NCI-H82 treated with DMSO at 0.1 percent for 48 hours (cell line): ENCODE results near the gene PVALB.
A peak's percentile ranks its signal among the peaks of the same experiment; 100 is the strongest.

Experiments used
- DNase-seq: peaks from one replicate; lab custom pipeline; 2025; ENCODE audit not compliant: unreplicated experiment; lab: John Stamatoyannopoulos, UW

Gene PVALB

DNA sequence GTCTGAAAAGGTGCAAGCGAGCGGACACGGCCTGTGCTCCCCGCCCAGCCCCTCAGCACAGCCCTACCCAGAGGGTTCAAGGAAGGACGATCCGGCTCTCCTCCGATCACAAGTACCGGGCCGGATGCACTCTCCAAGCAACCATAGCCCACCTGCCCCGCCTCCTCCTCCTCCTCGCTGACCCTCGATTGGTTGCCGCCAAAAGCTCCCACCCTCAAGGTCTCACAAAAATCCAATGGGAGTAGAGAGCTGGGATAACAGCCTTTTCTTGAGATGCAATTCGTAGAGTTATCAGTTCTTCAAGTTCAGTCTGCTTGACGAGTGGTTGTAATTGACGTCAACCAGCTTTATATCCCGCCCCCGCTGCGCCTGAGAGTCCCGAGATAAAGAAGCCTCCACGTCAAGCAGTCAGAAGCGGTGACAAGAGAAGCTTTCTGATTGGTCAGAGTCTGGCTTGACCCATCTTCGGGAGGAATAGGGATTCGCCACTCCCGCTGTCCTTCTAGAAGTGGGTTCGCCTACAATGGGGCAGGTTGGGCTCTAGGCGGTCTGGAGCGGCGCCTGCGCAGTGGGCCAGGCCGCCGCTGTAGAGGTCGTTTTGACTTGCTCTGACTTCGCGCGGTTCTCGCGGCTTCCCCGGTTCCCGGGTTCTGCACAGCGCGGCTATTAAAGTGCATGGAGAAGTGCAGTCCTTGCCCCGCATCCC lies 40.7 kb downstream of the PVALB start, which contains the start of gene IFT27:
IFT27 (minus strand) TSS at position 156 of the 706 bp plus-strand sequence. CDS start 412 bp downstream, outside the sequence.
- peak; percentile 100 for DNase-seq

DNA sequence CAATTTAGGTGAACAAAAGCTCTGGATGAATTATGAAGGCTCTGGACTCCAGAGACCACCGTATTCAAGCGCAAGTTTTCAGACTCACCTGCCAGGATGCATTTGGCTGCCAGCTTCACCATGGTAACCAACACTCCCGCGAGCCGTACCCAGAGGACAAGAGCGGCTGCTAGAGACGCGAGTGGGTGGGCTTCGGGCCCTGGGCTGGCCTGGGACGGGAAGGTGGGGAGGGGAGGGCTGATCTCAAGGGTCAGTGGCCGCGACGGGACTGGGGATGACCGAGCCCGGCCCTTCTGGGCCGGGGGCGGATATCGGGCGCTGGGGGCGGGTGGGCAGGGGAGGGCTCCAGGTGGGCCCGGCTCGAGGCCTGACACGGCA lies 41.3 kb downstream of the PVALB start:
- DNase-seq: no peak

DNA sequence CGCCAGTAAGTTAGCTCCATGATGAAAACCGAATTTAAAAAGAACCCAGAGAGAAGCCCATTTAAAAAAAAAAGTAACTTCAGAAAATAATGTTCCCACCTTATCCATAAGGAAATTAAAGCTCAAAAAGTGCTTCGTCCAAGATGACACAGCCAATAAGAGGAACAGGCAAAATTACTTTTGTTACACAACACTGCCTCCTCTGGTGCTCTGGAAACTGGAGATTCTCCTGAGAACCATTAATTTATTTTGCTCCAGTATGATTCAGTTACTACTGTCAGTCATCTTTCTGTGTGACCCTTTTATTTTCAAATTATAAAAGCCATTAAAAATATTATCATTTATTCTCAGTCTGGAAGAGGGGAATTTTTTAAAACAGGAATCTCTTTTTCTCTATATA lies 42.9 kb downstream of the PVALB start:
- peak; percentile 9 for DNase-seq

DNA sequence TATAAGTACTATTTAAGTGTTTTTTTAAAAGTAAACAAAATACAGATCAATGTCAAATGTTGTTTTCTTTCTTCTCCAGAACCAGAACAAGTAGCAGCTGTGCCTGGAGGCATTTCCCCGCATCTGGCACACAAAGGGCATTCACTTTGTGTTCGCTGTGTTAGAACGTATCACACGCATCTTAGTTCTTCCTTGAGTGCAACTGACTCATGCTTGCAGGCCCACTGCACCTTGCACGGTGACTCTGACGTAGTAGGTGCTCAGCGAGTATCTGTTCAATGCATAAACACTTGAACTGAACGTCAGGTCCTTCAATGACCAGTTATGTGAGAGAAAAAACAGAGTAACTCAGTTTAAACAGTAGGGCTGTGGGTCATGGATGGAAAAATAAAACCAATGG lies 44.4 kb downstream of the PVALB start:
- no peak for DNase-seq

- no peak for DNase-seq
Observed at GRCh38 chr22:36771356-36772063, 45.3 kb downstream of the PVALB start.

DNA sequence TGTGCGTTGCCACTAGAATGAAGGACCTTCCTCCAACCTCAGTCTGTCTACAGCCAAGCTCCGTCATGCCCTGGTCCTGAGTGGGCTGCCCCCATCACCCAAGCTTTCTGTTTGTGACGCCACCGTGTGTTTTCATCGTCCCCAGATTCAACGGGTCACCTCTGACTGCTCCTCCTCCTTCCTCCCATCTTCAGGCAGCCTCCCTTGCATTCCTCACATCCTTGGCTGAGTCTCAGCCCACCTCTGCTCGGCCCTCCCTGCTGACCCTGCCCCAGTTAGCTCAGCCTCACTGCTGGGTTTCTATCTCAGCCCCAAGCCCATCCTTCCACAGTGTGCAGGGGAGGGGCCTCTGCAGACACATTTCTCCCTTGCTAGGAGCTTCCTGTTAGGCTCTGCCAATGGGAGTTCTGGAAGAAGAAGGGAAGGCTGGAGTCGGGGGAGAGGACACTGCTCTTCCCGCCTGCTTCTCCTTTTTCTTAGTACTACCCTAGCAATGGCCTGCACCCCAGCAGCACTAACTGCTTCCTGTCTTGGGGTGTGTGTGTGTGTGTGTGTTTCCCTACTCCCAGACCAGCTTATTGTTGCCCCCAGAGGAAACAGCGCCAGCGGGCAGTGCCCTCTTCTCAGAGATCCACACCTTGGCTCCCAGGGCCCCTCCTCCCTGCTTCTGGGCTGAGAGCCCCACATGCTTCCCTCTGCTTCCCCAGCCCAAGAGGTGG lies 46.2 kb downstream of the PVALB start:
- no peak for DNase-seq

DNA sequence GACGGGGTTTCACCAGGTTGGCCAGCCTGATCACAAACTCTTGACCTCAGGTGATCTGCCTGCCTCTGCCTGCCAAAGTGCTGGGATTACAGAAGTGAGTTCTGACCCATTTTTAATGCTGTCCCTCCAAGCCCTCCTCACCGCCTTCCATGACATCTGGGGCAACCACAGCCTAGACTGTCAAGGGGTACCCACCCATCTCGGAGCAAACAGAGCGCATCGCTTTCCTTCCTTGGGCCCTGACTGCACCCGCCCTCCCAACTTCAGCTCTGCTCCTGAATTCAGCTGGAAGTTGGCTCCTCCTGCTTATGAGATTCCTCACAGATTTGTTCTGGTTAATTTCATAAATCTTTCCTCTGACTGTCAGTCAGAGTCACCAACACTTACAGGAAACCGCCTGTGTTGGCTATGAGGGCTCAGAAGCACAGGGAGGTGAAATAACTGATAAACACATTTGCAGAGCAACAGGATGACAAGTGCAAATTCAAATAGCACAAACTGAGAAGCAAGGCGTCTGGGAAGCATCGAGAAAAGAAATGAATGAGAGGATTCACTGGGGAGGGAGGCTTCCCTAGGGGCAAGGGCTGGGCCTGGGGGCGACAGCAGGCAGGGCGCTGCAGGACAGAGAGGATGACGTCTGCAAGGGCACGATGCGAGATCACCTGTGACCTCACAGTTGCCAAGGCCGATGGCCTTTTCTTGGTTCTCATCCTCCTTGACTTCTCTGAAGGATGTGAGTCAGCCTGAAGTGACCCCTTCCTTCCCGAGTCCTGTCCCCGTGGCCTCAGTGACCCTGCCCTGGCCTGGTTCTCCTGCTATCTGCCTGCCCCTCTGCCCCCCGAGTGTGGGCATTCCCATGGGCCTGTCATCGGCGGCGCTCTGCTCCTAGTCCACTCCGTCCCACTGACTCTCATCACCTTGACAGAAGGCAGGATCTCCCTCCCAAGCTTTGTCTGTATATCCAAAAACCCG lies 47.0 kb downstream of the PVALB start:
- no peak for DNase-seq

GRCh38 chr22:36768616-36769015 lies 48.2 kb downstream of the PVALB start:
- no peak for DNase-seq

DNA sequence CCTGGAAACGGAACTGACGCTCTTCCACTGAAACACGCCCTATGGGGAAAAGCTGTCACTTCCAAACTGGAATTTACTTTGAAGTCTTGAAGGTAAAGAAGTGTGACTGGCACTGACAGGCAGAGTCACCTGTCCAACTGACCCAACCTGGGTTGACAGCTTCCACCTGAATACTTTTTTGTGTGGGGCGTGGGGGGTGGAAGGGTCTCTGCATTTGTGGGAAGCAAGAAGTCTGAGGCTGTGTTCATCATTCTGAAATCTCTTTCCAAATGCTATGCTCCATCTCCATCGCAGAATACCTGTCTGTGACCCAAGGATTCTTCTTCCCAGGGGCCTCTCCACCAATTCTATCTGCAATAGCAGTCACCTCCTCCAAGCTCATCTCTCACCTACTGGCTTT lies 48.7 kb downstream of the PVALB start:
- no peak for DNase-seq

- no peak for DNase-seq
Observed at GRCh38 chr22:36767035-36767775, 49.6 kb downstream of the PVALB start.

DNA sequence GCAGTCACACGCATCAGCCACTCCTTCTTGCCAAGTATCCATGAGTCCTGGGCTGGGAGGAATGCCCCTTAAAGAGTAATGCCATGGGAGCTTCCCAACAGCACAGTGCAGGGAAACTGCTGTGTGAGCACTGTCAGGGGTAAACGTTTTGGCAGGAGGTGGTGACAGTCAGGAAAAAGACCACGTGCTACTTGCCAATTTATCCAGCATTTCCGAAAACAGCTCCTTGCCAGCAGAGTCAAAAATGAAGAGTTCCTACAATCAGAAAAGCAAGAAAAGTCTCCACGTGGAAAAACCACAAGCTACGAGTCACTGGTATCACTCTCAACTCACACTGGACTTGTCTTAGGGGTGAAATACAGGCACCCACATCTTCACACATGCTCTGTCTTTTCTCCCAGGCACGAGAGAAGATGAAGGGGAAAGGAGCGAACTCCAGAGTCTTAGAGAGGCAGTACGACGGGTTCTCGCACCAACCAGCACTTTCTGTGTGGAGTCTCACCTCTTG lies 50.8 kb downstream of the PVALB start:
- DNase-seq: no peak

- DNase-seq: no peak
Observed at GRCh38 chr22:36765131-36765942, 51.5 kb downstream of the PVALB start.

DNA sequence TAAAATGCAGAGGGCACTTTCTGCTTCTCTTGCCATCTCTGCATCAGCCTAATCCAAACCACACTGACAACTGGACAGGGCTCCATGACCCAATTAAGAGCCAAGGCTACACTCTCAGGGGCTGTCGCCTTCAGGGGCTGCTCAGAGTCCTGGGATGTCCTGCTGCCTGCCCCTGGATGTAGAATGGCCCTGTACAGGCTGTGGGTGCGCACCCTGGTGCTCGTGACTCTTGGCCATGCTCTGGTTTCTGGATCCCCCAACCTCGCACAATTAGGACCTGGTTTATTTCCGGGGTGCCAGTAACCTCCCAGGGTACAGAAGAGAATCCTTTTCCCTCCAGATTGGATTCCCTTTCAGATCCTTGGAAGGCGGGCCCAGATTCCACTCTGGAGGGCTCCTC lies 52.2 kb downstream of the PVALB start:
- DNase-seq: no peak

DNA sequence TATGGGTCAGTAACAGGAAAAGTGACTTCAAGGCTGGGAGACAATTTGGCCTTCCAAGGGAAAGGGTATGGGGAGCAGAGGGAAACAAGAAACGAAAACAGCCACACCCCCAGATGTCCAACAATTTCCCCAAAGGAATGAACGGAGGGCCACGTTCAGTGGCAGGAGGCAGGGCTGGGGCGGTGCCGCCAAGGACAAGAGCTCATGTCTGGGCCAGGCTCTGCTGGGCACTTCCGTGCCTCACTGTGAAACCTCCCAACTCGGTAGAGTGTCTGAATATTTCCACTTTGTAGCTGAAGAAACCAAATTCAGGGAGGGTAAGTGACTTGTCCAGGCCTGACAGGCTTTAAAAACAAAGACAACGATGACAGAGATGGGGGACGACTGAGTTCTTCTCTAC lies 52.8 kb downstream of the PVALB start:
- DNase-seq: no peak

GRCh38 chr22:36763576-36763975 lies 53.3 kb downstream of the PVALB start:
- DNase-seq: no peak

DNA sequence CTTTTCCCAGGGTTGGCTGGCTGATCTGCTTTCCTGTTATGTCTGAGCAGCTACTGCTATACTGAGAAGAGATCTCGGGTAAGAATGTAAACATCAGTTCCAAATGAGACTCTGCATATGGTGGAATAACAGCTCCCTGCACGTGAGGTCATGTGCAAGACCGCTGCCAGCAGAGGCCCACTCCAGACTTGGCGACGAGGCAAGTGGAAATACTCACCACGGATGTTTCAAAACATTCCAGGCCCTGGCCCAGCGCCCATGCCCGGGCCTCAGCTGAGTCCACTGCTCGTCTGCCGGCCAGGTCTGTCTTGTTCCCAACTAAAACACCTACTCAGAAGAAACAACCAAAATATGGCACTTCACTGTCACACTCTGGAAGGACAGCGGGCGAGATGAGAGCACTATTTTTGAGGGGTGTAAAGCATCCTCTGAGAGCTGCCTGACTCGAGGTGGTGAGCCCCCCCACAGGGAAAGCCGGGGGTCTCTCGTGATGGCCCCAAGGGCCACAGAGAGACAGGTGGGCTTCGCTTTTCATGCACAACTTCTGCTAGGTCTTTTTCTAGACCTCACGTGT lies 54.1 kb downstream of the PVALB start:
- DNase-seq: no peak

DNA sequence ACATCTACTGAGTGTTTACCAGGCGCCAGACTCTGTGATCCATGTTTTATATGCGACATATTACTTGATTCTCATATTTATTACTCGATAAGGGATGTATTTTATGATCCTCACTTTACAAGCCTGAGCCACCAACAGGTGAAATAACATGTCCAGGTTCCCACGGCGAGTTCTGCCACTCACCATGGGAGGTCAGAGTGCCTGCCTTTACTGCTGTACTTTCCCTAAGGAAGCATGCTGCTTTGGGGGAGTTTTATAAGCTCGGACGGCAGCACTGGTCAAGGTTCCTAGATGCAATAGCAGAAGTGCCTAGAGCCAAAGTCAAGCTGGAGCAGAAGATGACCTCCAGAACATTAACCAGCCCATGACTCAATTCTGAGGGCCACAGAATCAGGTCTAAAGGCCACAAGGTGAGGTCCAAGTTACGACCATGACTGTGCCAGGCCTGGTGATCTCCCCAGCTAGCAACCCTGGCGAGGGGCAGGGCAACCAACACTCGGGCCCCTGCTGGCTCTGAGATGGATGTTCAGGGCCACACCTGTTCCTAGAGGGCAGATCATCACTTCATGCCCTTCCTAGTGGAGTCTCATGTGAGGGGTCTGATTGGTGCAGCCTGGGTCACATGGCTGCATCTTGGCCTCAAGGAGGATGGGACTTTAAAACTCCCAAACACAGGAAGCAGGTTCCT lies 55.1 kb downstream of the PVALB start:
- DNase-seq: no peak

- no peak for DNase-seq
Observed at GRCh38 chr22:36760786-36761185, 56.0 kb downstream of the PVALB start.
